H1 (cell line): ENCODE results near the gene CCDC171.

ENCODE experiments used
- CBX5 ChIP-seq: fragments of 300-800, 300-1000 bp; sonication (generic); IDR thresholded peaks from 2 replicates; pipeline ENCODE4 v1.7.1; 2016; ENCODE audit warnings: antibody characterized with exemption, low read length, low read depth
- CEBPB ChIP-seq: IDR thresholded peaks from 2 replicates; pipeline ENCODE4 v1.6.1; 2012; ENCODE audit warnings: low read depth, low read length
- CREB1 ChIP-seq: IDR thresholded peaks from 2 replicates; pipeline ENCODE4 v1.6.1; 2012; ENCODE audit warnings: inconsistent platforms
- CTBP2 ChIP-seq: IDR thresholded peaks from 2 replicates; pipeline ENCODE4 v1.7.0; 2011; ENCODE audit warnings: borderline replicate concordance, mild to moderate bottlenecking, moderate library complexity, mixed read lengths, low read length; ENCODE audit not compliant: insufficient read depth, insufficient read length
- JUN ChIP-seq: IDR thresholded peaks from 2 replicates; pipeline ENCODE4 v1.6.1; 2011; ENCODE audit warnings: low read depth, mild to moderate bottlenecking, improper control_type of control experiment, low read length
- PHF8 ChIP-seq: fragments of 200-600 bp; sonication (generic); conservative IDR thresholded peaks from 2 replicates; pipeline ENCODE4 v1.7.1; 2012; ENCODE audit warnings: low read depth, mild to moderate bottlenecking, inconsistent platforms, low read length, moderate library complexity
- POLR2A ChIP-seq, 2 experiments: IDR thresholded peaks; 1 replicate in 1 of 2; 2 replicates in 1 of 2; pipeline ENCODE4 v1.6.1; 2011; ENCODE audit warnings: low read depth in 2 of 2, low read length in 2 of 2, mild to moderate bottlenecking in 2 of 2; ENCODE audit errors: control extremely low read depth in 1 of 2
- SP1 ChIP-seq: IDR thresholded peaks from 2 replicates; pipeline ENCODE4 v1.6.1; 2011; ENCODE audit warnings: low read depth, low read length
- TF ChIP-seq, protein P1 (sequence below), 3 experiments: IDR thresholded peaks; 1 replicate in 2 of 3; 2 replicates in 1 of 3; pipeline versions ENCODE4 v1.5.1 to v1.6.1; 2011; ENCODE audit warnings: low read length in 3 of 3, mild to moderate bottlenecking in 3 of 3, inconsistent platforms in 2 of 3, low read depth in 1 of 3, moderate library complexity in 1 of 3; ENCODE audit not compliant: insufficient read depth in 1 of 3; ENCODE audit errors: control extremely low read depth in 1 of 3
- TF ChIP-seq, protein P2 (sequence below): IDR thresholded peaks from 2 replicates; pipeline ENCODE4 v1.6.1; 2012; ENCODE audit warnings: low read length, inconsistent platforms

DNA sequence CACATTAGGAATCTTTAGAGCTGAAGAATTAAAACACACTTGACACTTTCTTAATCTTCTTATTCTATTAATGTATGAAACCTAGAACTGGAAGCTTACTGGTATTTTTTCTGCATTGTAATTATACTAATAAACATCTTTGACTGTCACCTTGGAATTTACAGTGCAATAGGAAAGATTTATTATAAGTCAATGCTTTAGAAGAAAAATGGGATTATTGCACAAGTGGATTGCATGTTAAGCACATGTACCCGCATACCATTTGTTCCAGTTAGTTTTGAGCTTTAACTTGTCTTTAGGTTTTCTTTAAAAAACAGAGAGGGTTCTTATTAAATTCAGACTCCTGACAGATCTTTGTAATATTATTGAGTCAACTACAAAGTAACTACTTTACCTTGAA, 278.5 kb downstream of the CCDC171 start:
- no peak for TF ChIP-seq CBX5
- no peak for TF ChIP-seq JUN
- no peak for TF ChIP-seq POLR2A (IDR thresholded peaks at IDR 0.05; ENCODE audit: control extremely low read depth in 1 of 2, low read depth in 2 of 2, low read length in 2 of 2)
- TF ChIP-seq, protein P1, sequence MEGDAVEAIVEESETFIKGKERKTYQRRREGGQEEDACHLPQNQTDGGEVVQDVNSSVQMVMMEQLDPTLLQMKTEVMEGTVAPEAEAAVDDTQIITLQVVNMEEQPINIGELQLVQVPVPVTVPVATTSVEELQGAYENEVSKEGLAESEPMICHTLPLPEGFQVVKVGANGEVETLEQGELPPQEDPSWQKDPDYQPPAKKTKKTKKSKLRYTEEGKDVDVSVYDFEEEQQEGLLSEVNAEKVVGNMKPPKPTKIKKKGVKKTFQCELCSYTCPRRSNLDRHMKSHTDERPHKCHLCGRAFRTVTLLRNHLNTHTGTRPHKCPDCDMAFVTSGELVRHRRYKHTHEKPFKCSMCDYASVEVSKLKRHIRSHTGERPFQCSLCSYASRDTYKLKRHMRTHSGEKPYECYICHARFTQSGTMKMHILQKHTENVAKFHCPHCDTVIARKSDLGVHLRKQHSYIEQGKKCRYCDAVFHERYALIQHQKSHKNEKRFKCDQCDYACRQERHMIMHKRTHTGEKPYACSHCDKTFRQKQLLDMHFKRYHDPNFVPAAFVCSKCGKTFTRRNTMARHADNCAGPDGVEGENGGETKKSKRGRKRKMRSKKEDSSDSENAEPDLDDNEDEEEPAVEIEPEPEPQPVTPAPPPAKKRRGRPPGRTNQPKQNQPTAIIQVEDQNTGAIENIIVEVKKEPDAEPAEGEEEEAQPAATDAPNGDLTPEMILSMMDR (IDR thresholded peaks at IDR 0.05; ENCODE audit: control extremely low read depth in 1 of 3, insufficient read depth in 1 of 3, low read depth in 1 of 3, low read length in 3 of 3), result no peak
- TF ChIP-seq, protein P2, sequence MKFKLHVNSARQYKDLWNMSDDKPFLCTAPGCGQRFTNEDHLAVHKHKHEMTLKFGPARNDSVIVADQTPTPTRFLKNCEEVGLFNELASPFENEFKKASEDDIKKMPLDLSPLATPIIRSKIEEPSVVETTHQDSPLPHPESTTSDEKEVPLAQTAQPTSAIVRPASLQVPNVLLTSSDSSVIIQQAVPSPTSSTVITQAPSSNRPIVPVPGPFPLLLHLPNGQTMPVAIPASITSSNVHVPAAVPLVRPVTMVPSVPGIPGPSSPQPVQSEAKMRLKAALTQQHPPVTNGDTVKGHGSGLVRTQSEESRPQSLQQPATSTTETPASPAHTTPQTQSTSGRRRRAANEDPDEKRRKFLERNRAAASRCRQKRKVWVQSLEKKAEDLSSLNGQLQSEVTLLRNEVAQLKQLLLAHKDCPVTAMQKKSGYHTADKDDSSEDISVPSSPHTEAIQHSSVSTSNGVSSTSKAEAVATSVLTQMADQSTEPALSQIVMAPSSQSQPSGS, result no peak
- no peak for TF ChIP-seq PHF8
- no peak for TF ChIP-seq CREB1
- TF ChIP-seq CTBP2, result no peak
- TF ChIP-seq SP1, result no peak
- TF ChIP-seq CEBPB, result no peak
